ENCODE data around the gene RIMKLA. TPM values are rescaled to one million over a fixed set of nuclear protein-coding genes. Genes with fewer than 3 reads are reported as not detected.

The RIMKLA gene
- total RNA-seq, 4 donors from 2014 or later, result 2.4 to 11.9 (median 8.8) TPM

DNA sequence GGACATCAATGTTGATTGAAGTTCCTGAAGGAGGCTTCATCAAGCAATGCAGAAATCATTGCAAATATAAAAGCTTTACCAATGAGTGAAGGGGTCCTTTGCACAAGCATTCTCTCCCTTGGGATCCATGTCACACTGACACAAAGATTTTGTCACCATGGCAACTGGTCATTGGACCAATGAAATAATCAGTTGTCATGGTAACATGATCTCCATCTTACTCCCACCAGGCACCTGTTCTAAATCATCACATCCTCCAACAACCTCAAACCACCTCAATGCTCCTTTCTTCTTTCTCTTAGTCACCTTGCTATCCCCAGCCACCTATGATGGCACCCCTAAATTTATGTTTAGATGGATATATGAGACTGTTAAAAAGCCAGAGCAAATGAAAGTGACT lies 32.1 kb upstream of the RIMKLA start:
- Histone ChIP-seq H3K27ac (no peak overlapping the region), H3K4me3 (no peak overlapping the region), H3K9me3 (no peaks in the 10 kb centered on the region), H3K27me3 (peaks cover 9% of the 10 kb centered on the region), H3K36me3 (no peaks in the 10 kb centered on the region), H3K4me1 (peaks cover 0 to 3% (median 0%) of the 10 kb centered on the region in 4 donors)
- TF ChIP-seq POLR2A (IDR thresholded peaks at IDR 0.05) (no peak), POLR2AphosphoS5 (IDR thresholded peaks at IDR 0.05) (no peak), EP300 (IDR thresholded peaks at IDR 0.05; ENCODE audit: low read depth) (no peak)
- intact Hi-C loops (cut with DNase I; ENCODE audit: low total_unique reads), result no loop called here
- in situ Hi-C loops (cut with MboI; ENCODE audit: low pct_ligation_motif_present in 1 of 4, low pct_unique_long_range_greater_than_20kb in 1 of 4, low sequenced_read_pairs in 3 of 4), result loop anchor here in 3 of 4 donors (25.0 kb wide), 3 partner anchors 314 to 414 kb away; partner anchors contain the start of genes C1orf50 (in 2 of the 3), P3H1 (in 2 of the 3), CLDN19 (in 1 of the 3) and PPIH (in 1 of the 3)
- DNase-seq, result no peak

DNA sequence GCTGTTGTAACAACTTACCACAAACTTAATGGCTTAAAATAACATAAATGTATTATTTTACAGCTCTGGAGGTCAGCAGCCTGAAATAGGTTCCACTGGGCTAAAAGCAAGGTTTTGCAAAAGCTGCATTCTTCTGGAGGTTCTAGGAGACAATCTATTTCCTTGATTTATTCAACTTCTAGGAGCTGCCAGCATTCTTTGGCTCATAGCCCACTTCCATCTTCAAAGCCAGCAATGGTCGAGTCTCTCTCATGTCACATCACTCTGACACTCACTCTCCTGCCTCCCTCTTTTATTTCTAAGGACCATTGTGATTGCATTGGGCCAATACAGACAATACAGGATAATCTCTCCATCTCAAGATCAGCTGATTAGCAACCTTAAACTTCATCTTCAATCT lies 30.5 kb upstream of the RIMKLA start:
- in situ Hi-C loops (cut with MboI; ENCODE audit: low pct_ligation_motif_present in 1 of 4, low pct_unique_long_range_greater_than_20kb in 1 of 4, low sequenced_read_pairs in 3 of 4) (no loop called here), intact Hi-C loops (cut with DNase I; ENCODE audit: low total_unique reads) (no loop called here)
- 0 to 7% methylated on average over 1 of the region's 1 CpG for WGBS, 2 donors (ENCODE audit: low coverage in 1 of 2)
- no peak overlapping the region for H3K4me3 ChIP-seq
- TF ChIP-seq POLR2AphosphoS5 (IDR thresholded peaks at IDR 0.05) (no peak), EP300 (IDR thresholded peaks at IDR 0.05; ENCODE audit: low read depth) (no peak), POLR2A (IDR thresholded peaks at IDR 0.05) (no peak)
- TF ChIP-seq, protein P1, sequence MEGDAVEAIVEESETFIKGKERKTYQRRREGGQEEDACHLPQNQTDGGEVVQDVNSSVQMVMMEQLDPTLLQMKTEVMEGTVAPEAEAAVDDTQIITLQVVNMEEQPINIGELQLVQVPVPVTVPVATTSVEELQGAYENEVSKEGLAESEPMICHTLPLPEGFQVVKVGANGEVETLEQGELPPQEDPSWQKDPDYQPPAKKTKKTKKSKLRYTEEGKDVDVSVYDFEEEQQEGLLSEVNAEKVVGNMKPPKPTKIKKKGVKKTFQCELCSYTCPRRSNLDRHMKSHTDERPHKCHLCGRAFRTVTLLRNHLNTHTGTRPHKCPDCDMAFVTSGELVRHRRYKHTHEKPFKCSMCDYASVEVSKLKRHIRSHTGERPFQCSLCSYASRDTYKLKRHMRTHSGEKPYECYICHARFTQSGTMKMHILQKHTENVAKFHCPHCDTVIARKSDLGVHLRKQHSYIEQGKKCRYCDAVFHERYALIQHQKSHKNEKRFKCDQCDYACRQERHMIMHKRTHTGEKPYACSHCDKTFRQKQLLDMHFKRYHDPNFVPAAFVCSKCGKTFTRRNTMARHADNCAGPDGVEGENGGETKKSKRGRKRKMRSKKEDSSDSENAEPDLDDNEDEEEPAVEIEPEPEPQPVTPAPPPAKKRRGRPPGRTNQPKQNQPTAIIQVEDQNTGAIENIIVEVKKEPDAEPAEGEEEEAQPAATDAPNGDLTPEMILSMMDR (IDR thresholded peaks at IDR 0.05), result no peak
- H3K27ac ChIP-seq, result no peak overlapping the region
- peaks cover 0 to 3% (median 0%) of the 10 kb centered on the region in 4 donors for H3K4me1 ChIP-seq
- H3K9me3 ChIP-seq, result no peaks in the 10 kb centered on the region
- H3K36me3 ChIP-seq, result no peaks in the 10 kb centered on the region
- no peak for DNase-seq
- H3K27me3 ChIP-seq, result peaks cover 14% of the 10 kb centered on the region

DNA sequence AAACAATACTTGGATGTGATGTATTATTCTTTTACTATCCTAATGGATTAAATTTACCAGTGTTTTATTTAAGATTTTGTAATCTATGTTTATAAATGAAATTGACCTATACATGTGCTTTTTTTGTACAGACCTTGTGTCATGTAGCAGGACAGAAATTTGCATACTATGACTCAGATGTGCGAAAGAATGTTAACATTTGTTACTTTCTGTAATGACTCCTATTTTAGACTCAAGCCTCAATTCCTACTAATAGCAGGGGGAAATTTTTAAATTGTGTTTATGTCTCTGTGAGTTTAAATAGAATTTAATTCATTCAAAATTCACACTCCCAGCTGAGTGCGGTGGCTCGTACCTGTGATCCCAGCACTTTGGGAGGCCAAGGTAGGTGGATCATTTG lies 21.8 kb upstream of the RIMKLA start:
- in situ Hi-C loops (cut with MboI; ENCODE audit: low pct_ligation_motif_present in 1 of 4, low pct_unique_long_range_greater_than_20kb in 1 of 4, low sequenced_read_pairs in 3 of 4), result no loop called here
- 91 to 94% methylated on average over 3 of the region's 3 CpGs for WGBS, 2 donors (ENCODE audit: low coverage in 1 of 2)

DNA sequence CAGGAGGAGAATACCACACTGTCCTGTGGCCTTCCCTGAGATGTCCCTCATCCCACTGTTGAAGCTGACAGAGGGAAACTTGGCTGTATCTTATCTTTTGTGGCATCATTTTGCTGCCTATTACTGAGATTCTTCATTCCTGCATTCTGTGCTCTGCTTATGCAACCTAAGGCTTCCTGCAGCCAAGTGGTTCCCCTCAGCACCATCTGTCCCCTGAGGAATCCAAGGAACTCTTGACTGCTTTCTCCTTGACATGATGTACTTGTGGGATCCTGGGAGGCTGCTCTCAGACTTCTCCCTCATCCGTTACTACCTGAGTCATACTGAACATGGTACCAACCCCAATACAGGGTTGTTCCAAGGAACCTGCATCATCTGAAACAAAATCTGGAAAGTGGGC lies 21.1 kb upstream of the RIMKLA start:
- 92% methylated on average over 1 of the region's 1 CpG; no CpG with 5 or more reads in 1 of the 2 donors for WGBS, 2 donors (ENCODE audit: low coverage in 1 of 2)

More for the DNA sequence above, 21.8 kb upstream of the RIMKLA start:
- Histone ChIP-seq H3K27ac (no peak overlapping the region), H3K4me3 (no peak overlapping the region), H3K4me1 (no peaks in the 10 kb centered on the region), H3K27me3 (peaks cover 4% of the 10 kb centered on the region), H3K9me3 (no peaks in the 10 kb centered on the region), H3K36me3 (no peaks in the 10 kb centered on the region)
- intact Hi-C loops (cut with DNase I; ENCODE audit: low total_unique reads), result no loop called here
- no peak for TF ChIP-seq EP300 (IDR thresholded peaks at IDR 0.05; ENCODE audit: low read depth)
- TF ChIP-seq POLR2A (IDR thresholded peaks at IDR 0.05), result no peak
- TF ChIP-seq, protein P1 (IDR thresholded peaks at IDR 0.05), result no peak
- DNase-seq, result no peak

More for the DNA sequence above, 21.1 kb upstream of the RIMKLA start:
- H3K9me3 ChIP-seq, result no peaks in the 10 kb centered on the region
- in situ Hi-C loops (cut with MboI; ENCODE audit: low pct_ligation_motif_present in 1 of 4, low pct_unique_long_range_greater_than_20kb in 1 of 4, low sequenced_read_pairs in 3 of 4) (no loop called here), intact Hi-C loops (cut with DNase I; ENCODE audit: low total_unique reads) (no loop called here)
- no peak for TF ChIP-seq POLR2AphosphoS5 (IDR thresholded peaks at IDR 0.05)
- TF ChIP-seq, protein P1 (IDR thresholded peaks at IDR 0.05), result no peak
- TF ChIP-seq POLR2A (IDR thresholded peaks at IDR 0.05), result no peak
- TF ChIP-seq EP300 (IDR thresholded peaks at IDR 0.05; ENCODE audit: low read depth), result no peak
- no peaks in the 10 kb centered on the region for H3K36me3 ChIP-seq
- no peaks in the 10 kb centered on the region for H3K4me1 ChIP-seq
- H3K27ac ChIP-seq, result no peak overlapping the region
- H3K27me3 ChIP-seq, result no peaks in the 10 kb centered on the region
- H3K4me3 ChIP-seq, result no peak overlapping the region
- DNase-seq, result no peak
